Measurements from ENCODE around the gene ABCB9.

DNA sequence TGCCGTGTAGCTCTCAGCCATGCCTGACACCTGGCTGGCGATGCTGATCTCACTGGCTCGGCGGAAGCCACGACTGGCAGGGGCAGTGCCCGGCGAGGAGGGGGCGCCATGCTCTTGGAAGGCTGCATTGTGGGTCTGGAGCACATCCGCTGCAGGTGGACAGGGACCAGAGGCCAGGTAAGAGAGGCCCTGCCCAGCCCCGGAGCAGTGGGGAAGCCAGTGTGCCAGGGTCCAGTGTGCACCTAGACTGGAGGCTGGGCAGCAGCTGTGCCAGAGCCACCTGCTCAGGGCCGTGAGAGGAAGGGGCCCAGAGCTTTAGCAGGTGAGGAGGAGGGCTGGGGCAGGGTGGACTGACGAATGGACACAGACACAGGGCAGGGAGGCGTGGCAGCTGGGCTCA lies 24.3 kb upstream of the ABCB9 start:
- TF ChIP-seq, protein P1, sequence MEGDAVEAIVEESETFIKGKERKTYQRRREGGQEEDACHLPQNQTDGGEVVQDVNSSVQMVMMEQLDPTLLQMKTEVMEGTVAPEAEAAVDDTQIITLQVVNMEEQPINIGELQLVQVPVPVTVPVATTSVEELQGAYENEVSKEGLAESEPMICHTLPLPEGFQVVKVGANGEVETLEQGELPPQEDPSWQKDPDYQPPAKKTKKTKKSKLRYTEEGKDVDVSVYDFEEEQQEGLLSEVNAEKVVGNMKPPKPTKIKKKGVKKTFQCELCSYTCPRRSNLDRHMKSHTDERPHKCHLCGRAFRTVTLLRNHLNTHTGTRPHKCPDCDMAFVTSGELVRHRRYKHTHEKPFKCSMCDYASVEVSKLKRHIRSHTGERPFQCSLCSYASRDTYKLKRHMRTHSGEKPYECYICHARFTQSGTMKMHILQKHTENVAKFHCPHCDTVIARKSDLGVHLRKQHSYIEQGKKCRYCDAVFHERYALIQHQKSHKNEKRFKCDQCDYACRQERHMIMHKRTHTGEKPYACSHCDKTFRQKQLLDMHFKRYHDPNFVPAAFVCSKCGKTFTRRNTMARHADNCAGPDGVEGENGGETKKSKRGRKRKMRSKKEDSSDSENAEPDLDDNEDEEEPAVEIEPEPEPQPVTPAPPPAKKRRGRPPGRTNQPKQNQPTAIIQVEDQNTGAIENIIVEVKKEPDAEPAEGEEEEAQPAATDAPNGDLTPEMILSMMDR (IDR thresholded peaks at IDR 0.05) = no peak
- no peak for TF ChIP-seq POLR2A (IDR thresholded peaks at IDR 0.05)
